Stimulated activated CD8-positive, alpha-beta memory T cell treated with anti-CD3 and anti-CD28 coated beads, Interleukin-7, amount 100 ng/mL, for 48 hours (primary cell): ENCODE results near the gene PRDX5.
"Not testable (repeated sequence)": the region's sequence is repeated elsewhere in the genome, so short reads cannot be mapped to it uniquely, and the experiment has no call there.

Experiments
- DNase-seq, 2 donors: peaks; one replicate each; pipeline ENCODE4 v3.0.0-alpha.2; 2020; ENCODE audit warnings: low read depth in 1 of 2; ENCODE audit errors: extremely low read depth in 1 of 2

PRDX5 gene

DNA sequence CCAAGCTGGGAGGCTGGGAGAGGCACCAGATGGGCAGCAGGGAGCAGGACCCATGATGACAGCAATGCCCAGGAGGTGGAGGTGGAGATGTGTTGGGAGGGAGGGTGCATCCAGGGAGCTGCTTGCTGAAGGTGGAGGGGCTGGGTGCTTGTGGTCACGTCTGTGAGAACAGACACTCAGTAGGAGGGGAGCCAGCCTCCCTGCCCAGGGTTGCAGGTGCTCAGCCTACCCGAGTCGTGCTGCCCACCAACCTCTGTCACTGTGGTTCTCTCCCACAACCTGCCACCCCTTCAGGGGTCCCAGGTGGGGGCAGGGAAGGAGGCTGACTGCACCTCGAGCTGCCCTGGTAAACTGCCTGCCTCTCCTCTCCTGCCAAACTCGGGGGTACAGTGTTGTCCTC is 5.5 kb downstream of the PRDX5 start:
- DNase-seq: no peak

DNA sequence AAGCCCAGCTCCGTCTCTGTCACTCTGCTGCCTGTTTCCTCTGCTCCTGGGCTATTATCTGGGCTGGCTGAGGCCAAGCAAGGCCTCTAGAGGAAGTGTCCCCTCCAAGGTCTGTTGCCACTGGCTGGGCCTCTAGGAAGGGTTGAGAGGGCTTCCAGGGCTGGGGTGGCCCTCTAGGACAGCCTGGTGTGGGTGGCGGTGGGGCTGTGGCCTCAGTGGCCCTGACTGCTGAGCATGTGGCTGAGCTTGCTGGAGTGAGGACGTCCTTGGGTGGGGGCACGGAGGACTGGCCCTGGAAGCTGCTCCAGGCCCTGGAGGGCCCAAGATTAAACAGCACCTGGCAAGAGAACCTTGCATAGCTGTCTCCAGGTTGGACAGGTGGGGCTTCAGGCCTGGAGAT is 6.1 kb downstream of the PRDX5 start:
- DNase-seq: not testable (repeated sequence)

- DNase-seq: no peak
These were observed 7.0 kb downstream of the PRDX5 start for GRCh38 chr11:64324692-64325469.

- DNase-seq: no peak
These were observed 9.5 kb downstream of the PRDX5 start for GRCh38 chr11:64327375-64327774.

GRCh38 chr11:64327993-64328392 is 10.1 kb downstream of the PRDX5 start:
- no peak for DNase-seq

GRCh38 chr11:64330888-64331287 is 13.0 kb downstream of the PRDX5 start:
- no peak for DNase-seq

- peak; percentile 69 to 86 for DNase-seq
These were observed 13.8 kb downstream of the PRDX5 start for GRCh38 chr11:64331569-64332371.

DNA sequence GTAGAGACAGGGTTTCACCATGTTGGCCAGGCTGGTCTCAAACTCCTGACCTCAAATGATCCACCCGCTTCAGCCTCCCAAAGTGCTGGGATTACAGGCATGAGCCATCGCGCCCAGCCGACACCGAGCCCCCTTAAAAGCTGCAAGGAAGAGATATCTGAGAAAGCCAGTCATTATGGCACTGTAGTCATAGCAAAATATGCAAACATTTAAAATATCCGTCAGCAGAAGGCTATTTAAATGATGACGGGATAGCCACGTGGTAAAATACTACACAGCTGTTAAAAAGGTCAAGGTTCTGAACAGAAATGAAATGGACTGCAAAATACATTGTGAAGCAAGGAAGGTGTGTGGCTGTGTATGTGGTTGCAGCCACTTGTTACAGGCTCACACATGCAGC is 15.6 kb downstream of the PRDX5 start:
- DNase-seq: no peak

DNA sequence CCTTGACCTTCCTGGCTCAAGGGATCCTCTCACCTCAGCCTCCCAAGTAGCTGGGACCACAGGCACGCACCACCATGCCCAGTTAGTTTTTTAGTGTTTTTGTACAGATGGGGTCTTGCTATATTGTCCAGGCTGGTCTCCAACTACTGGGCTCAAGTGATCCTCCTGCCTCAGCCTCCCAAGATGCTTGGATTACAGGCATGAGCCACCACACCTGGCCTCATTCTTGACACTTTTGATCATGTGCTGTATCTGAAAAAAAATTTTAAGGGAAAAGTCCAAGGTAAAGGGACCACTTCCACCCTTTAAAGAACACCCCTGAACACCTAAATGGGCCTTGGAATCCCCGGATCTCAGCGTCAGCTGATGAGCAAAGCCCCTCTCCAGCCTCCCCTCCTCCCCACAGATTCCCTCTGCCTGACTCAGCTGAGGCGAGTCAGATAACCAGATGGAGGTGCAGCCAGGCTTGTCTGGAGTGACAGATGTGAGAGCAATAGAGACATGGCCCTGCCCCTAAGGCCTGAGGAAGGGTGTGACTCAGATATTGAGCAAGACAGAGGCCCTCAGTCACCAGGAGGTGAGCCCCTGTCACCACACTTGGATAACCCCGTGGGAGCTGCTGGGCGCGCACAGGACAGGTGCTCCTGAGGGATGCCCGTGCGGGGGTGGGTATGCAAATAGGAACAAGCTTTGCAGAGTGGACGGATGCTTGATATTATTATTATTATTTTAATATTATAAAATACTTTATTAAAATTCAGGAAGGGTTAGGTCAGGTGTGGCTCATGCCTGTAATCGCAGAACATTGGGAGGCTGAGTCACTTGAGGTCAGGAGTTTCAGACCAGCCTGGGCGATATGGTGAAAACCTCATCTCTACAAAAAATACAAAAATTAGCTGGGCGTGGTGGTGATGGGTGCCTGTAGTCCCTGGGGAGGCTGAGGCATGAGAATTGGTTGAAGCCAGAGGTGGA is 17.1 kb downstream of the PRDX5 start:
- peak; percentile 51 to 75 for DNase-seq

DNA sequence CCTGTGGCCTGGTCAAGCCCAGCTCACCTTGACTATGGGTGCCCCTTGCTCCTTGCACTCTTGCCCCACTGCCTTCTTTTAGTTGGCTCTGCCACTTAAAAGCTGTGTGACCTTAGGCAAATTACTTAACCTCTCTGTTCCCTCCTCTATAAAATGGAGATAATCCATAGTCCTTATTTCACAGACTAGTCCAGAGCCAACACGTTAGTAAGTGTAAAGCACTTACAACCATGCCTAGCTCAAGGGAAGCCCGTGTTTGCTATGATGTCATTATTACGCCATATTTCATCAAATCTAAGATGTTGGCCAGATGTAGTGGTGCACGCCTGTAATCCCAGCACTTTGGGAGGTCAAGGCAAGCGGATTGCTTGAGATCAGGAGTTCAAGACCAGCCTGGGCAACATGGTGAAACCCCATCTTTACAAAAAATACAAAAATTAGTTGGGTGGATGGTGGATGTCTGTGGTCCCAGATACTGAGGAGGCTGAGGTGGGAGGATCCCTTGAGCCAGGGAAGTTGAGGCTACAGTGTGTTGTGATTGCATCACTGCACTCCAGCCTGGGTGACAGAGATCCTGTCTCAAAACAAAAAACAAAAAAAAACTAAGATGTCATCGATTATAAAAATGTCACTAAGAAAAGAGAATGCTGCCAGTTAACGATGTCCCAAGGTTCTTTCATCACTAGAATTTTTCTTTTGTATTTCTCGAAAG is 19.8 kb downstream of the PRDX5 start:
- no peak for DNase-seq

GRCh38 chr11:64338716-64339115 is 20.8 kb downstream of the PRDX5 start:
- DNase-seq: no peak

DNA sequence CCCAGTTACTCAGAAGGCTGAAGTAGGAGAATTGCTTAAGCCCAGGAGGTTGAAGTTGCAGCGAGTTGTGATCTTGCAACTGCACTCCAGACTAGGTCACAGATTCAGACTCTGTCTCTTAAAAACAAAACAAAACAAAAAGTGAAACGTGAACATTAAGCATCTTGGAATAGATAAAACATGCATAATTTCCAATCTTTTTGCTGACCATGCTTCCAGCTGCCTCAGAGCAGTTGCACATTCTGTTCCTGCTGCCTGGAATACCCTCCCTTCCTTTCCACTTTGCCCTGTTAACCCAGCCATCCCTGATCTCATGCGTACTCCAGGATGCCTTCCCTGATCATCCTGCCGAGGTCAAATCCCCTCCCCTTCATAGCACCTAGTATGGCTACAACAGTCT is 21.4 kb downstream of the PRDX5 start:
- no peak for DNase-seq

DNA sequence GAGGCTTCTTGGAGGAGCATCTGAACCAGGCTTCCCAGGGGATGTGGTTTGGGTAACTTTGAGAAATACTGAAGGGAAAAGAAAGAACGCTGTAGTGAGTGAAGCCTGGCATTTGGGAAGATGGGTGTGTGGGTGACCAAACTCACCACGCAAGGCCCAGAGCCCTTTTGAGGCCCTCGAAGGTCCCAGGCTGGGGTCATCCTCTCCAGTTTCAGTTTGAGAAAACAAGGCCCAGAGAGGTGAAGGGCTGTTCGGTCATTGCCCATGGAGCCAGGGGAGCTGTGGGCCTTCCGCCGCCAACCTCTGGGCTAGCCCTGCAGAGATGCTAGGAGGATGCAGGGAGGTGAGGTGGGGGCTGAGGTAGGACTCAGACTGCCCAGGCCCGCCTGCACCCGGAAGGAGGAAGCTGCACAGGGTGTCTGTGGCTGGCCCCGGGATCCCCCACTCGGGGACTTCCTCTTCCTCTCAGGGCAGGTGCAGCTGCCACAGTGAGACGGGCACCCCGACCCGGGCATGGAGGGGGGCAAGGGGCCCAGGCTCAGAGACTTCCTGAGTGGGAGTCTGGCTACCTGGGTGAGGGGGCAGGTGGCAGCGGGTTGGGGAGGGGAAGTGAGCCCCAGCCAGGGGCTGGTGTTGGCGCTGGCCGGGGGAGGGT is 22.0 kb downstream of the PRDX5 start, which contains the start of gene CCDC88B:
CCDC88B (plus strand) TSS at position 451 of the 655 bp plus-strand sequence; CDS start at position 514, 63 bp downstream.
- DNase-seq: peak; percentile 73 to 82

DNA sequence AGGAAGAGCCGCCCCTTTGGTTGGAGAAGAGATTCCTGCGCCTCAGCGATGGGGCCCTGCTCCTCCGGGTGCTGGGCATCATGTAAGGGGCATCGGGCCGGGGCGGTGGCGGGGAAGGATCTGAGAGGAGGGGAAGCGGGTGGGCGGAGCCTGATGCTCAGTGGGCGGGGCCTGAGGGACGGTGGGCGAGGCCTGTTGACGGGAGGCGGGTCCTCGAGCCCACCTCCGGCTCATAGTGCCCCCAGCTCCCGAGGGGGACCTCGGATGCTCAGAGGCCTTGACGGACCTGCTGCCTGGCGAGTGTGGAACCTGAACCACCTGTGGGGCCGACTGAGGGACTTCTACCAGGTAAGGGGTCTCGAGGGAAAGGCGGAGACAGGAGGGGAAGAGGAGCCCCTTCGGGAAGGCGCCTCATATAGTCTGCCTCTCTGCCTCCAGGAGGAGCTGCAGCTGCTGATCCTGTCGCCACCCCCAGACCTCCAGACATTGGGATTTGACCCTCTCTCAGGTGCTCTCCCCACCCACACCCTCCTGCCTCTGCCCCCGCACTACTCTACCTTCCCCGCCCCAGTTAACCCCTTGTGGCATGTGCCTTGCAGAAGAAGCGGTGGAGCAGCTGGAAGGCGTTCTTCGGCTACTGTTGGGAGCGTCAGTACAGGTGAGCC is 22.9 kb downstream of the PRDX5 start:
- peak; percentile 61 to 73 for DNase-seq

DNA sequence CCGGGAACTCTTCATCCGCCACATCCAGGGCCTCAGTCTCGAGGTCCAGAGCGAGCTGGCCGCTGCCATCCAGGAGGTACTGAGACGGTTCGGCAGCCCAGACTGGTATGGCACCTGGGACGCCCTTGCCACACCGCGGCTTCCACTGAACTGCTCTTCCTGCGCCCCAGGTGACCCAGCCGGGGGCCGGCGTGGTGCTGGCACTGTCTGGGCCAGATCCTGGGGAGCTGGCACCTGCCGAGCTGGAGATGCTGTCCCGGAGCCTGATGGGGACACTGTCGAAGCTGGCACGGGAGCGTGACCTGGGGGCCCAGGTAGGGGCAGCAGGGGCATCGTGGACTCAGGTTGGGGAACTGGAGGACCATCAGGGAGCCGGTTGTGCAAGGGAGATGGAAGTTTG is 23.5 kb downstream of the PRDX5 start:
- DNase-seq: no peak

DNA sequence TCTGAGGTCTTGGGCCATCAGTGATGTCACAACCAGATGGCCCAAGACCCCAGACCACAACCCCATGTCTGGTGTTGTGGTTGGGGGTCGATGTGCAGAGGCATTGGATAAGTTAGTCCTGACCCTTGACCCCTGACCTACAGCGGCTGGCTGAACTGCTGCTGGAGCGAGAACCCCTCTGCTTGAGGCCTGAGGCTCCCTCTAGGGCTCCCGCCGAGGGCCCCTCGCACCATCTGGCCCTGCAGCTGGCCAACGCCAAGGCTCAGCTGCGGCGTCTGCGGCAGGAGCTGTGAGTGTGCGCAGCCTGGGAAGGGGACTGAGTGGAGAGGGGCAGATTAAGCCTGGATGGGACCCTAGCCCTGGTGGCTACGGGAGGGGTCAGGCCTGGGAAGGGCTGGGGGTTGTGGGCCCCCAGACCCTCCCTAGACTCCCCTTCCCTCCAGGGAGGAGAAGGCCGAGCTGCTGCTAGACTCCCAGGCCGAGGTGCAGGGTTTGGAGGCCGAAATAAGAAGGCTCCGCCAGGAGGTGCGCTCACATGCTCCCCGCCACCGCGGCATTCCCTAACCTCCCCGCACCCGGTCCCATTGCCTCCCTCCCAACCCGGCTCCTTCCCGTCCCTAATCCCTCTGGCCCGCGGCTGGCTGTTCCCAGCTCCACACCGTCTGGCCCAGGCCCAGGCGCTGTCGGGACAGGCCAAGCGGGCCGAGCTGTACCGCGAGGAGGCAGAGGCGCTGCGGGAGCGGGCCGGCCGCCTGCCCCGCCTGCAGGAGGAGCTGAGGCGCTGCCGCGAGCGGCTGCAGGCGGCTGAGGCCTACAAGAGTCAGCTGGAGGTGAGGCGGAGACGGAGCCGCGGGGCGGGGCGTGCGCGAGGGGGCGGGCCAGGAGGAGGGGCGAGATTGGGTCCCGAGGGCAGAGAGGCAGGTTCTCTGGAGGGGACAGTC is 24.2 kb downstream of the PRDX5 start:
- peak; percentile 81 to 84 for DNase-seq

GRCh38 chr11:64342869-64343745 is 25.2 kb downstream of the PRDX5 start:
- no peak for DNase-seq
